B cell (primary cell): Measurements from ENCODE around the gene CST9.

Source experiments
- EZH2 ChIP-seq: IDR thresholded peaks from 2 replicates; pipeline ENCODE4 v1.6.1; 2012; ENCODE audit warnings: borderline replicate concordance, low read depth, mild to moderate bottlenecking, moderate library complexity, low read length; ENCODE audit not compliant: insufficient read depth, poor library complexity, severe bottlenecking
- TF ChIP-seq, protein P1 (sequence below): fragments of 200-600 bp; IDR thresholded peaks from one replicate; pipeline ENCODE4 v1.8.0; 2022; ENCODE audit warnings: antibody characterized with exemption, mild to moderate bottlenecking

DNA sequence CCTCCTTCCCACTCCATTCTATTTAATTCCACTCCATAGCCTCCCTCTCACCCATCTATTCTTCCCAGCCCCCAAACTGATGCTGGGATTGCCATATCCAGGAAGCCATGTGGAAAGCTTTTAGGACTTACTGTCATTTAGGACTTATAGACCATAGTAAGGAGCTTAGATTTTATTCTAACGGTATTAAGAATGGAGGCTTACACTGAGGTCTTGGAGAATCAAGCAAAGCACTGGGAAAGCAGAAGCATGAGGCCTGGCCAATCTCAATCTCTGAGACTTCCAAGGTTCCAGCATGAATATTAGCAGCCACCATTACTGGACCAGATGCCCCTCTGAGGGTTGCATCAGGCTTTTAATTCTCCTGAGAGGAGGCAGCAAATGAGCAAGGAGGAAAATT is 1.4 kb downstream of the CST9 start:
- no peak for TF ChIP-seq EZH2
- TF ChIP-seq, protein P1, sequence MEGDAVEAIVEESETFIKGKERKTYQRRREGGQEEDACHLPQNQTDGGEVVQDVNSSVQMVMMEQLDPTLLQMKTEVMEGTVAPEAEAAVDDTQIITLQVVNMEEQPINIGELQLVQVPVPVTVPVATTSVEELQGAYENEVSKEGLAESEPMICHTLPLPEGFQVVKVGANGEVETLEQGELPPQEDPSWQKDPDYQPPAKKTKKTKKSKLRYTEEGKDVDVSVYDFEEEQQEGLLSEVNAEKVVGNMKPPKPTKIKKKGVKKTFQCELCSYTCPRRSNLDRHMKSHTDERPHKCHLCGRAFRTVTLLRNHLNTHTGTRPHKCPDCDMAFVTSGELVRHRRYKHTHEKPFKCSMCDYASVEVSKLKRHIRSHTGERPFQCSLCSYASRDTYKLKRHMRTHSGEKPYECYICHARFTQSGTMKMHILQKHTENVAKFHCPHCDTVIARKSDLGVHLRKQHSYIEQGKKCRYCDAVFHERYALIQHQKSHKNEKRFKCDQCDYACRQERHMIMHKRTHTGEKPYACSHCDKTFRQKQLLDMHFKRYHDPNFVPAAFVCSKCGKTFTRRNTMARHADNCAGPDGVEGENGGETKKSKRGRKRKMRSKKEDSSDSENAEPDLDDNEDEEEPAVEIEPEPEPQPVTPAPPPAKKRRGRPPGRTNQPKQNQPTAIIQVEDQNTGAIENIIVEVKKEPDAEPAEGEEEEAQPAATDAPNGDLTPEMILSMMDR, result no peak
